Keratinocyte (primary cell): ENCODE measurements around the gene NEB.

Experiments used
- EZH2 ChIP-seq: IDR thresholded peaks from one replicate; pipeline ENCODE4 v1.6.1; 2012; ENCODE audit warnings: inconsistent platforms, mild to moderate bottlenecking, low read length, moderate library complexity
- TF ChIP-seq, protein P1 (sequence below), 3 experiments: IDR thresholded peaks in 1 of 3; conservative IDR thresholded peaks in 1 of 3; optimal IDR thresholded peaks in 1 of 3; 2 replicates in 2 of 3; 3 replicates in 1 of 3; pipeline versions ENCODE3 to v1.5.1; 2011; ENCODE audit warnings: low read length in 3 of 3, mild to moderate bottlenecking in 3 of 3, moderate library complexity in 2 of 3, control low read depth in 1 of 3, inconsistent platforms in 1 of 3; ENCODE audit not compliant: insufficient read depth in 2 of 3; ENCODE audit errors: extremely low read depth in 1 of 3

- TF ChIP-seq, protein P1, sequence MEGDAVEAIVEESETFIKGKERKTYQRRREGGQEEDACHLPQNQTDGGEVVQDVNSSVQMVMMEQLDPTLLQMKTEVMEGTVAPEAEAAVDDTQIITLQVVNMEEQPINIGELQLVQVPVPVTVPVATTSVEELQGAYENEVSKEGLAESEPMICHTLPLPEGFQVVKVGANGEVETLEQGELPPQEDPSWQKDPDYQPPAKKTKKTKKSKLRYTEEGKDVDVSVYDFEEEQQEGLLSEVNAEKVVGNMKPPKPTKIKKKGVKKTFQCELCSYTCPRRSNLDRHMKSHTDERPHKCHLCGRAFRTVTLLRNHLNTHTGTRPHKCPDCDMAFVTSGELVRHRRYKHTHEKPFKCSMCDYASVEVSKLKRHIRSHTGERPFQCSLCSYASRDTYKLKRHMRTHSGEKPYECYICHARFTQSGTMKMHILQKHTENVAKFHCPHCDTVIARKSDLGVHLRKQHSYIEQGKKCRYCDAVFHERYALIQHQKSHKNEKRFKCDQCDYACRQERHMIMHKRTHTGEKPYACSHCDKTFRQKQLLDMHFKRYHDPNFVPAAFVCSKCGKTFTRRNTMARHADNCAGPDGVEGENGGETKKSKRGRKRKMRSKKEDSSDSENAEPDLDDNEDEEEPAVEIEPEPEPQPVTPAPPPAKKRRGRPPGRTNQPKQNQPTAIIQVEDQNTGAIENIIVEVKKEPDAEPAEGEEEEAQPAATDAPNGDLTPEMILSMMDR (optimal IDR thresholded peaks at IDR 0.05 in 1 of 3, IDR thresholded peaks at IDR 0.05 in 1 of 3, conservative IDR thresholded peaks at IDR 0.05 in 1 of 3; ENCODE audit: extremely low read depth in 1 of 3, insufficient read depth in 2 of 3, low read length in 3 of 3) = no peak
- no peak for TF ChIP-seq EZH2
These were observed 174.0 kb downstream of the NEB start for GRCh38 chr2:151560289-151560688.
